Measurements from ENCODE around the gene MGAT4B. TPM values are rescaled to one million over a fixed set of nuclear protein-coding genes. Genes with fewer than 3 reads are reported as not detected.

MGAT4B gene
- polyA plus RNA-seq, 1 donor (not counting 4 experiments of a cell fraction or from before 2014, with no cell fraction given), result 69.8 TPM

GRCh38 chr5:179797741-179798140, 8.9 kb downstream of the MGAT4B start:
- H3K36me3 ChIP-seq (ENCODE audit: control insufficient read depth in 2 of 2, extremely low read depth in 1 of 2, insufficient read depth in 2 of 2, low read length in 2 of 2), result peaks cover 25 to 33% of the 10 kb centered on the region in 2 experiments

GRCh38 chr5:179796877-179797608, 9.6 kb downstream of the MGAT4B start:
- Histone ChIP-seq H3K27me3 (ENCODE audit: control insufficient read depth, extremely low read depth, insufficient read depth, low read length) (no peaks in the 10 kb centered on the region), H3K9me1 (ENCODE audit: control insufficient read depth, extremely low read depth, insufficient read depth, low read length) (no peaks in the 10 kb centered on the region), H3K79me2 (ENCODE audit: control insufficient read depth, insufficient read depth, low read length) (no peaks in the 10 kb centered on the region), H4K20me1 (ENCODE audit: control insufficient read depth, extremely low read depth, insufficient read depth, low read length) (peaks cover 2% of the 10 kb centered on the region), H3K9me3 (ENCODE audit: control insufficient read depth, low read depth, low read length) (no peaks in the 10 kb centered on the region), H3K4me2 (ENCODE audit: control insufficient read depth, extremely low read depth, insufficient read depth, low read depth, low read length) (no peak overlapping the region), H3K27ac (ENCODE audit: control insufficient read depth, insufficient read depth, low read length) (no peak overlapping the region), H3K36me3 (ENCODE audit: control insufficient read depth in 2 of 2, extremely low read depth in 1 of 2, insufficient read depth in 2 of 2, low read length in 2 of 2) (peaks cover 25 to 31% of the 10 kb centered on the region in 2 experiments), H3K9ac (ENCODE audit: control insufficient read depth, extremely low read depth, insufficient read depth, low read length) (no peak overlapping the region), H3K4me1 (ENCODE audit: control insufficient read depth, extremely low read depth, insufficient read depth, low read length) (peaks cover 22% of the 10 kb centered on the region), H3K4me3 (ENCODE audit: control insufficient read depth in 2 of 3, extremely low read depth in 1 of 3, insufficient read depth in 2 of 3, low read depth in 1 of 3, low read length in 3 of 3) (no peak overlapping the region), H2AFZ (ENCODE audit: control insufficient read depth, low read length) (no peak overlapping the region)
- dilution Hi-C loops (cut with MboI; ENCODE audit: extremely low pct_ligation_motif_present, low sequenced_read_pairs), result no loop called here
- FAIRE-seq (no peak), DNase-seq (ENCODE audit: low read depth, low spot score) (no peak)
- TF ChIP-seq EZH2 (IDR thresholded peaks at IDR 0.05; ENCODE audit: low read length) (no peak), CTCF (optimal IDR thresholded peaks at IDR 0.05 in 1 of 3, IDR thresholded peaks at IDR 0.05 in 1 of 3, conservative IDR thresholded peaks at IDR 0.05 in 1 of 3; ENCODE audit: extremely low read depth in 1 of 3, insufficient read depth in 2 of 3, low read length in 3 of 3) (no peak)

More at GRCh38 chr5:179797741-179798140, 8.9 kb downstream of the MGAT4B start:
- Histone ChIP-seq H4K20me1 (ENCODE audit: control insufficient read depth, extremely low read depth, insufficient read depth, low read length) (peaks cover 6% of the 10 kb centered on the region), H3K79me2 (ENCODE audit: control insufficient read depth, insufficient read depth, low read length) (peaks cover under 1% of the 10 kb centered on the region), H2AFZ (ENCODE audit: control insufficient read depth, low read length) (no peak overlapping the region), H3K27ac (ENCODE audit: control insufficient read depth, insufficient read depth, low read length) (no peak overlapping the region), H3K27me3 (ENCODE audit: control insufficient read depth, extremely low read depth, insufficient read depth, low read length) (no peaks in the 10 kb centered on the region), H3K9me1 (ENCODE audit: control insufficient read depth, extremely low read depth, insufficient read depth, low read length) (no peaks in the 10 kb centered on the region), H3K9ac (ENCODE audit: control insufficient read depth, extremely low read depth, insufficient read depth, low read length) (no peak overlapping the region), H3K4me2 (ENCODE audit: control insufficient read depth, extremely low read depth, insufficient read depth, low read depth, low read length) (no peak overlapping the region), H3K4me1 (ENCODE audit: control insufficient read depth, extremely low read depth, insufficient read depth, low read length) (peaks cover 22% of the 10 kb centered on the region), H3K9me3 (ENCODE audit: control insufficient read depth, low read depth, low read length) (no peaks in the 10 kb centered on the region), H3K4me3 (ENCODE audit: control insufficient read depth in 2 of 3, extremely low read depth in 1 of 3, insufficient read depth in 2 of 3, low read depth in 1 of 3, low read length in 3 of 3) (no peak overlapping the region)
- TF ChIP-seq EZH2 (IDR thresholded peaks at IDR 0.05; ENCODE audit: low read length), result no peak
- no peak for TF ChIP-seq CTCF (optimal IDR thresholded peaks at IDR 0.05 in 1 of 3, IDR thresholded peaks at IDR 0.05 in 1 of 3, conservative IDR thresholded peaks at IDR 0.05 in 1 of 3; ENCODE audit: extremely low read depth in 1 of 3, insufficient read depth in 2 of 3, low read length in 3 of 3)
- FAIRE-seq, result no peak
- no peak for DNase-seq (ENCODE audit: low read depth, low spot score)
- dilution Hi-C loops (cut with MboI; ENCODE audit: extremely low pct_ligation_motif_present, low sequenced_read_pairs), result no loop called here

Measured in keratinocyte (primary cell).